Left cardiac atrium (tissue), 4 donors: ENCODE data around the gene PLS3. TPM values are rescaled to one million over a fixed set of nuclear protein-coding genes. Genes with fewer than 3 reads are reported as not detected.
"Not testable (repeated sequence)": the region's sequence is repeated elsewhere in the genome, so short reads cannot be mapped to it uniquely, and the experiment has no call there.

Experiments
- ATAC-seq, 2 donors: fragments of 200-7000 bp; cut with Tn5 transposase; one replicate each; pipeline ENCODE4 v1.9.1; 2020; ENCODE audit warnings: mild to moderate bottlenecking in 2 of 2, moderate library complexity in 2 of 2
- DNase-seq: peaks from one replicate; pipeline ENCODE4 v3.0.0-alpha.2; 2020
- intact Hi-C, 2 donors: fragments of 100-400 bp; cut with DNase I; formaldehyde crosslinking; loops; one replicate each; pipeline versions ENCODE4 v1.14.1 to v1.15.1; 2022 to 2023
- long read RNA-seq: library from polyadenylated mRNA; unstranded; transcript quantifications from one replicate; pipeline ENCODE4 v2.0.0, GENCODE V29; 2021
- total RNA-seq, 2 donors: library from RNA; stranded (reverse); fragmentation: NEBNext Ultra II Directional; extraction: Animal tissue kit (Norgen Biotek cat#: 25700); gene quantifications; one replicate each; pipeline ENCODE4 v1.2.1, GENCODE V29; 2021
- donor health status: DM: no; HTN: yes; CAD: no.
- donor health status: DM: no; HTN: yes; CAD: no; lungs with severe emphysema.
- donor health status: DM: yes; HTN: yes; CAD: no.
- donor health status: Dilated cardiomyopathy.

Gene PLS3
- 10 to 100 TPM; 57.0 to 69.5 TPM for total RNA-seq
- long read RNA-seq, transcript PLS3-209 (16 exons, 3,037 nt) = minor isoform, 31 of 149 reads
- long read RNA-seq, transcript PLS3-202 (16 exons, 3,280 nt) = major isoform, 102 of 149 reads
- long read RNA-seq, partial matches to known transcripts = 7 of 149 reads
- long read RNA-seq, other reads (novel, unspliced or antisense) = 9 of 149 reads

- ATAC-seq (peak; percentile 92 to 96), DNase-seq (peak; percentile 87)
- intact Hi-C loops = no loop called here
Observed at GRCh38 chrX:115560978-115561604, at the start of gene PLS3. TSS of gene PLS3 (plus strand) at chrX:115561174. CDS start at chrX:115610251, 49,077 bp downstream.

- intact Hi-C loops = no loop called here
- DNase-seq (no peak), ATAC-seq (no peak)
Observed at GRCh38 chrX:115518113-115518512, 42.9 kb upstream of the PLS3 start.

GRCh38 chrX:115521741-115522140, 39.2 kb upstream of the PLS3 start:
- no peak for DNase-seq
- intact Hi-C loops = no loop called here
- ATAC-seq = peak in 1 of 2 donors; percentile 30

- intact Hi-C loops = no loop called here
- DNase-seq (no peak), ATAC-seq (no peak)
Observed at GRCh38 chrX:115522952-115523351, 38.0 kb upstream of the PLS3 start.

GRCh38 chrX:115525486-115525885, 35.5 kb upstream of the PLS3 start:
- no peak for DNase-seq
- ATAC-seq = no peak
- intact Hi-C loops = no loop called here

- no peak for DNase-seq
- peak in 1 of 2 donors; percentile 63 for ATAC-seq
- intact Hi-C loops = no loop called here
Observed at GRCh38 chrX:115531818-115532403, 29.1 kb upstream of the PLS3 start.

- DNase-seq (no peak), ATAC-seq (no peak)
- intact Hi-C loops = no loop called here
Observed at GRCh38 chrX:115533485-115533884, 27.5 kb upstream of the PLS3 start.

GRCh38 chrX:115534383-115534782, 26.6 kb upstream of the PLS3 start:
- ATAC-seq (no peak), DNase-seq (no peak)
- intact Hi-C loops = no loop called here

GRCh38 chrX:115535421-115535820, 25.6 kb upstream of the PLS3 start:
- DNase-seq (no peak), ATAC-seq (no peak)
- intact Hi-C loops = no loop called here

GRCh38 chrX:115535844-115536243, 25.1 kb upstream of the PLS3 start:
- ATAC-seq (no peak), DNase-seq (no peak)
- intact Hi-C loops = no loop called here

GRCh38 chrX:115539841-115540240, 21.1 kb upstream of the PLS3 start:
- DNase-seq (no peak), ATAC-seq (no peak)
- intact Hi-C loops = no loop called here

GRCh38 chrX:115541045-115541444, 19.9 kb upstream of the PLS3 start:
- intact Hi-C loops, ATAC-seq, DNase-seq: not testable (repeated sequence)

- ATAC-seq = no peak
- intact Hi-C loops = no loop called here
- DNase-seq = no peak
Observed at GRCh38 chrX:115547448-115547847, 13.5 kb upstream of the PLS3 start.

GRCh38 chrX:115549008-115549407, 12.0 kb upstream of the PLS3 start:
- intact Hi-C loops = no loop called here
- no peak for ATAC-seq
- no peak for DNase-seq

- intact Hi-C loops = no loop called here
Observed at GRCh38 chrX:115553171-115553570, 7.8 kb upstream of the PLS3 start.

GRCh38 chrX:115559672-115560071, 1.3 kb upstream of the PLS3 start:
- ATAC-seq (no peak), DNase-seq (no peak)
- intact Hi-C loops = no loop called here

More at GRCh38 chrX:115553171-115553570, 7.8 kb upstream of the PLS3 start:
- DNase-seq (no peak), ATAC-seq (no peak)

GRCh38 chrX:115560211-115560977, 580 bp upstream of the PLS3 start:
- intact Hi-C loops = no loop called here
- DNase-seq = no peak
- ATAC-seq = no peak

GRCh38 chrX:115561605-115562479, 868 bp downstream of the PLS3 start:
- ATAC-seq (peak; percentile 75 to 77), DNase-seq (peak; percentile 50)
- intact Hi-C loops = no loop called here

GRCh38 chrX:115562480-115562847, 1.5 kb downstream of the PLS3 start:
- intact Hi-C loops = no loop called here
- ATAC-seq = peak in 1 of 2 donors; percentile 4
- no peak for DNase-seq
